ENCODE results near the gene CD300H. TPM values are rescaled to one million over a fixed set of nuclear protein-coding genes. Genes with fewer than 3 reads are reported as not detected.

CD300H gene
- total RNA-seq, 1 donor from 2014 or later: not detected

Other genes starting within 250 kb of the CD300H start
- gene KIF19, start 241.3 kb downstream of the CD300H start, total RNA-seq: 2.5 TPM
- gene BTBD17, start 205.6 kb downstream of the CD300H start, total RNA-seq: 0.72 TPM
- not detected for gene GPR142, start 200.0 kb downstream of the CD300H start, total RNA-seq
- 66.4 TPM for gene GPRC5C, start 135.4 kb downstream of the CD300H start, total RNA-seq
- gene CD300A, start 100.9 kb downstream of the CD300H start, total RNA-seq: 3.0 TPM
- gene CD300LB, start 36.0 kb downstream of the CD300H start, total RNA-seq: 0.31 TPM
- gene CD300C, start 21.4 kb downstream of the CD300H start, total RNA-seq: not detected
- gene CD300LD, start 24.8 kb upstream of the CD300H start, total RNA-seq: not detected
- not detected for gene CD300E, start 56.2 kb upstream of the CD300H start, total RNA-seq
- gene CD300LF, start 145.4 kb upstream of the CD300H start, total RNA-seq: 3.3 TPM
- 1.9 TPM for gene RAB37, start 169.7 kb upstream of the CD300H start, total RNA-seq
- gene NHERF1, start 181.1 kb upstream of the CD300H start, total RNA-seq: 50.5 TPM
- gene NAT9, start 208.8 kb upstream of the CD300H start, total RNA-seq: 30.2 TPM